ENCODE measurements around the gene STMP1. TPM values are rescaled to one million over a fixed set of nuclear protein-coding genes. Genes with fewer than 3 reads are reported as not detected.

The STMP1 gene
- total RNA-seq, 1 donor from 2014 or later: 34.7 TPM

GRCh38 chr7:135704074-135704473 is 41.8 kb downstream of the STMP1 start:
- TF ChIP-seq CTCF (IDR thresholded peaks at IDR 0.05): peak; percentile 51
- H3K9me3 Mint-ChIP-seq (ENCODE audit: low read depth): no peaks in the 10 kb centered on the region
- peaks cover 2% of the 10 kb centered on the region for H3K36me3 Mint-ChIP-seq (ENCODE audit: low read depth)
- H3K27ac Mint-ChIP-seq (ENCODE audit: unreplicated experiment): no peak overlapping the region
- DNase-seq (ENCODE audit: low spot score): no peak
- no peaks in the 10 kb centered on the region for H3K27me3 Mint-ChIP-seq (ENCODE audit: low read depth)
- H3K4me3 Mint-ChIP-seq (ENCODE audit: unreplicated experiment): no peak overlapping the region
- H3K4me1 Mint-ChIP-seq (ENCODE audit: low read depth): no peaks in the 10 kb centered on the region

- Mint-ChIP-seq H3K4me1 (ENCODE audit: low read depth) (no peaks in the 10 kb centered on the region), H3K27ac (ENCODE audit: unreplicated experiment) (no peak overlapping the region), H3K4me3 (ENCODE audit: unreplicated experiment) (no peak overlapping the region), H3K9me3 (ENCODE audit: low read depth) (no peaks in the 10 kb centered on the region), H3K36me3 (ENCODE audit: low read depth) (no peaks in the 10 kb centered on the region), H3K27me3 (ENCODE audit: low read depth) (no peaks in the 10 kb centered on the region)
- DNase-seq (ENCODE audit: low spot score): no peak
- TF ChIP-seq CTCF (IDR thresholded peaks at IDR 0.05): no peak
These were observed 42.4 kb downstream of the STMP1 start for GRCh38 chr7:135704698-135705097.

- H3K27ac Mint-ChIP-seq (ENCODE audit: unreplicated experiment): no peak overlapping the region
- H3K36me3 Mint-ChIP-seq (ENCODE audit: low read depth): no peaks in the 10 kb centered on the region
- no peak for TF ChIP-seq CTCF (IDR thresholded peaks at IDR 0.05)
- no peaks in the 10 kb centered on the region for H3K27me3 Mint-ChIP-seq (ENCODE audit: low read depth)
- DNase-seq (ENCODE audit: low spot score): no peak
- no peaks in the 10 kb centered on the region for H3K9me3 Mint-ChIP-seq (ENCODE audit: low read depth)
- no peaks in the 10 kb centered on the region for H3K4me1 Mint-ChIP-seq (ENCODE audit: low read depth)
- H3K4me3 Mint-ChIP-seq (ENCODE audit: unreplicated experiment): no peak overlapping the region
These were observed 43.9 kb downstream of the STMP1 start for GRCh38 chr7:135706038-135706742.

GRCh38 chr7:135706858-135707569 is 44.7 kb downstream of the STMP1 start:
- Mint-ChIP-seq H3K9me3 (ENCODE audit: low read depth) (no peaks in the 10 kb centered on the region), H3K27ac (ENCODE audit: unreplicated experiment) (no peak overlapping the region), H3K27me3 (ENCODE audit: low read depth) (no peaks in the 10 kb centered on the region), H3K36me3 (ENCODE audit: low read depth) (no peaks in the 10 kb centered on the region), H3K4me1 (ENCODE audit: low read depth) (no peaks in the 10 kb centered on the region), H3K4me3 (ENCODE audit: unreplicated experiment) (no peak overlapping the region)
- no peak for TF ChIP-seq CTCF (IDR thresholded peaks at IDR 0.05)
- DNase-seq (ENCODE audit: low spot score): no peak

- TF ChIP-seq CTCF (IDR thresholded peaks at IDR 0.05): no peak
- H3K4me3 Mint-ChIP-seq (ENCODE audit: unreplicated experiment): no peak overlapping the region
- H3K9me3 Mint-ChIP-seq (ENCODE audit: low read depth): no peaks in the 10 kb centered on the region
- no peak overlapping the region for H3K27ac Mint-ChIP-seq (ENCODE audit: unreplicated experiment)
- no peaks in the 10 kb centered on the region for H3K27me3 Mint-ChIP-seq (ENCODE audit: low read depth)
- peaks cover under 1% of the 10 kb centered on the region for H3K4me1 Mint-ChIP-seq (ENCODE audit: low read depth)
- no peaks in the 10 kb centered on the region for H3K36me3 Mint-ChIP-seq (ENCODE audit: low read depth)
- DNase-seq (ENCODE audit: low spot score): no peak
These were observed 45.3 kb downstream of the STMP1 start for GRCh38 chr7:135707570-135707966.
